Nephron progenitor cell (in vitro differentiated cells): Measurements from ENCODE around the gene TMEM217.

Source experiments
- DNase-seq: peaks from one replicate; pipeline ENCODE4 v3.0.0; 2021
- H3K27ac Mint-ChIP-seq: 2 replicates; pipeline ENCODE4 v1.8.0; 2021; ENCODE audit warnings: mild to moderate bottlenecking, moderate library complexity, mixed read lengths
- H3K27me3 Mint-ChIP-seq: 2 replicates; pipeline ENCODE4 v1.8.0; 2021; ENCODE audit warnings: mild to moderate bottlenecking, low read depth, mixed read lengths; ENCODE audit not compliant: poor library complexity
- H3K36me3 Mint-ChIP-seq: 2 replicates; pipeline ENCODE4 v1.8.0; 2021; ENCODE audit warnings: low read depth, mixed read lengths
- H3K4me1 Mint-ChIP-seq: 2 replicates; pipeline ENCODE4 v1.8.0; 2021; ENCODE audit warnings: mixed read lengths
- H3K4me3 Mint-ChIP-seq: 2 replicates; pipeline ENCODE4 v1.8.0; 2021; ENCODE audit warnings: mild to moderate bottlenecking, moderate library complexity, mixed read lengths
- H3K9me3 Mint-ChIP-seq: 2 replicates; pipeline ENCODE4 v1.8.0; 2021; ENCODE audit warnings: mild to moderate bottlenecking, moderate library complexity, mixed read lengths
- TF ChIP-seq, protein P1 (sequence below): fragments of 200-600 bp; sonication (generic); IDR thresholded peaks from 2 replicates; pipeline ENCODE4 v1.5.0; 2021; ENCODE audit warnings: antibody characterized with exemption

TMEM217 gene

DNA sequence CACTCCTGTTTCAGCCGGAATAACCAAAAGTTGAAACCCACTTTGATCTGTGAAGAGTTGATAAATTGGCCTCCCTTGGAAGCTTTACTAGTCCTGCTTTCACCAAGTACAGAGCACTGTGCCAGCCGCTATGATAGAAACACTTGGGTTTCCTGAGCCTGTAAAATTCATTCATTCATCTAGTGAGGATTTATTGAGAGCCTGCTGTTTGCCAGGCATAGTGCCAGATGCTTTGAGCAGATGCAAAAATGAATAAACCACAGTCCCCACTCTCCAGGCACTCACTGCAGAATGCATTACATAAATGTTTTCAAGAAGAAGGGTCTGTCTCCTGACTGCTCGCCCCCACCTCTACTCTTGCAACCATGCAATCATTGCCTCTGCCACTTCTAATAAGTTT is 25.3 kb upstream of the TMEM217 start:
- Mint-ChIP-seq H3K36me3 (peaks cover 53% of the 10 kb centered on the region), H3K4me3 (no peak overlapping the region), H3K27ac (no peak overlapping the region), H3K9me3 (no peaks in the 10 kb centered on the region), H3K27me3 (peaks cover 2% of the 10 kb centered on the region), H3K4me1 (peaks cover 20% of the 10 kb centered on the region)
- TF ChIP-seq, protein P1, sequence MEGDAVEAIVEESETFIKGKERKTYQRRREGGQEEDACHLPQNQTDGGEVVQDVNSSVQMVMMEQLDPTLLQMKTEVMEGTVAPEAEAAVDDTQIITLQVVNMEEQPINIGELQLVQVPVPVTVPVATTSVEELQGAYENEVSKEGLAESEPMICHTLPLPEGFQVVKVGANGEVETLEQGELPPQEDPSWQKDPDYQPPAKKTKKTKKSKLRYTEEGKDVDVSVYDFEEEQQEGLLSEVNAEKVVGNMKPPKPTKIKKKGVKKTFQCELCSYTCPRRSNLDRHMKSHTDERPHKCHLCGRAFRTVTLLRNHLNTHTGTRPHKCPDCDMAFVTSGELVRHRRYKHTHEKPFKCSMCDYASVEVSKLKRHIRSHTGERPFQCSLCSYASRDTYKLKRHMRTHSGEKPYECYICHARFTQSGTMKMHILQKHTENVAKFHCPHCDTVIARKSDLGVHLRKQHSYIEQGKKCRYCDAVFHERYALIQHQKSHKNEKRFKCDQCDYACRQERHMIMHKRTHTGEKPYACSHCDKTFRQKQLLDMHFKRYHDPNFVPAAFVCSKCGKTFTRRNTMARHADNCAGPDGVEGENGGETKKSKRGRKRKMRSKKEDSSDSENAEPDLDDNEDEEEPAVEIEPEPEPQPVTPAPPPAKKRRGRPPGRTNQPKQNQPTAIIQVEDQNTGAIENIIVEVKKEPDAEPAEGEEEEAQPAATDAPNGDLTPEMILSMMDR: no peak
- no peak for DNase-seq

DNA sequence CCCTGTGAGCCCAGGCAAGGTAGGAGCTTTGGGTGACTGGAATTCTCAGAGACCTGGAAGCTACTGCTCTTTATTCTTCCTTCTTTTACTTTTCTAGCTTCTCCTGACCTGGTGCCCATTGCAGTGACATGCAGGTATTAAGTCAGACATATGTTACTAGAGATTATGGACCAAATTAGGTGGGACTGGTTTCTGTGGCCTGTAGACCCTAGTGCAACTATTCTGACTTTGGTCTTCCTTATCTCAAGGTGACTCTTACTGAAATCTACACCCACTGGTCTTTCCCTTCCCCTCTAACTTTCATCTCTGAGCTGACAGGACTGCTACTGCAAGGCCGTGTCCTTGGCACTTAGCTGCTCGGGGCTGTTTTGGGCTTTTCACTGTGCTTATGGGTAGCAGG is 24.4 kb upstream of the TMEM217 start:
- H3K36me3 Mint-ChIP-seq: peaks cover 44% of the 10 kb centered on the region
- H3K27me3 Mint-ChIP-seq: peaks cover 2% of the 10 kb centered on the region
- no peak overlapping the region for H3K27ac Mint-ChIP-seq
- no peak overlapping the region for H3K4me3 Mint-ChIP-seq
- peaks cover 20% of the 10 kb centered on the region for H3K4me1 Mint-ChIP-seq
- H3K9me3 Mint-ChIP-seq: no peaks in the 10 kb centered on the region
- TF ChIP-seq, protein P1: no peak
- DNase-seq: no peak

DNA sequence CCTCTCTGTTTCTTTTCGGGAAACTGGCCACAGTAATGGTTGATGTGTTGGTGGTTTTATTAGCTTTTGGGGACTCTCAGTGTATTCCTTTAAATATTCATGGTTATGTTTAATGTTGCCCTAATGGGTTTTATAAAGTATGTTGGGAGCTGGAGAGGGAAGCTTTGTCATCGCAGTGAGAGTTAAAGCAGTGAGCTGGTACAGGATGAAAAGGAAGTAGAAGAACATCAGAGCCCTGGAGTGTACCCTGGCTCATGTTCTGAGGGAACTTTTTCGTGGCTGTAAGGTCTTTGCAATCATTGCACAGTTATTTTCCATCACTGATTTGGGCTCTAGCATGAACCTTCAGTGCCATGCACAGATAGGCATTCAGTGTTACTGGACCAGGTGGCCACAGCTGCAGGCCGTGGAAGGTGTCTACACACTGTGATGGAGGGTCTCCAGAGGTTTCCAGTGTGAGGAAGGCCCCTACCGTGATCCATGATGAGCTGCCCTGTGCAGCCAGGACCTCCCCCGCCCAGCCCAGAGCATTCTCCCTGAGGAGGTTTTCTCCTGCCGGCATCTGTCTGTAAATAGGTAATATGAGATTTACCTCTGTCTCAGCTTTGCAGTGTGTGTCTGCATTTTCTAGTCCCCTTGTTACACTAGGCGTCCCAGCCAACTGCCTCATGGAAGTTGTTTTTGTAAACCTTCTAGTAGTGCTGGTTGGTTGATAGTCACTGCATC is 22.4 kb upstream of the TMEM217 start:
- Mint-ChIP-seq H3K27me3 (peaks cover 6% of the 10 kb centered on the region), H3K4me1 (peaks cover 20% of the 10 kb centered on the region), H3K9me3 (no peaks in the 10 kb centered on the region), H3K36me3 (peaks cover 29% of the 10 kb centered on the region), H3K4me3 (no peak overlapping the region), H3K27ac (peak overlapping the region; percentile 50)
- TF ChIP-seq, protein P1: no peak
- peak; percentile 19 for DNase-seq

DNA sequence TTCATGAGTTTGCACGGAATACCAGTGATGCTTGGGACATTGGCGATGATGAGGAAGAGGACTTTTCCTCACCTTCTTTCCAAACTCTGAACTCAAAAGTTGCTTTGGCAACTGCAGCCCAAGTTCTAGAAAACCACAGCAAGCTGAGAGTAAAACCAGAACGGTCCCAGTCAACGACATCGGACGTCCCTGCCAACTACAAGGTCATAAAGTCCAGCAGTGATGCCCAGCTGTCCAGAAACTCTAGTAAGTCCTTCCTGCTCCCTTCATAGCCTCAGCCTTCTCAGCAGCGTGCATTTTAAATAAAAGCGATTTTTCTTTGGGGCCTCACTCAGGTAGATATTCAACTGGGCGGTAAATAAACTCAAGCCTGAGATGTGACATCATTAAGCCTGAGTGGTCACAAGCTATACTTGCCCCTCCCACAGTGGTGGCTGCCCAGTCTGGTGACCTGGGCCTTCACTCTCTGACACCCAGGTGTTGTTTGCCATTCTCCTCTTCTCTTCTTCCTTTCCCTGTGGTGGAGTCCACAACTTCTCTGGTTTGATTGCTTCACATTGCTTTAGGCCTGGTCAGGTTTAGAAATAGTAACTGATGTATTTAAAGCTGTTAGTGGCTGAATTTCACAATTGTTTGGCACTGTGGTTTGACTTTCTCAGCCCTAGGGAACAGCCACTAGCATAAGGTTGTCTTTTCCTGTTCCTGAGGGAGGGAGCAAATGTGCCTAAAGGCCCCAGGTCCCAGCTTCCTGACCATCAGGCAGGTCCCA is 21.6 kb upstream of the TMEM217 start:
- H3K27me3 Mint-ChIP-seq: peaks cover 6% of the 10 kb centered on the region
- no peak for DNase-seq
- H3K36me3 Mint-ChIP-seq: peaks cover 24% of the 10 kb centered on the region
- no peak overlapping the region for H3K27ac Mint-ChIP-seq
- peaks cover 20% of the 10 kb centered on the region for H3K4me1 Mint-ChIP-seq
- TF ChIP-seq, protein P1: no peak
- H3K4me3 Mint-ChIP-seq: no peak overlapping the region
- H3K9me3 Mint-ChIP-seq: no peaks in the 10 kb centered on the region

DNA sequence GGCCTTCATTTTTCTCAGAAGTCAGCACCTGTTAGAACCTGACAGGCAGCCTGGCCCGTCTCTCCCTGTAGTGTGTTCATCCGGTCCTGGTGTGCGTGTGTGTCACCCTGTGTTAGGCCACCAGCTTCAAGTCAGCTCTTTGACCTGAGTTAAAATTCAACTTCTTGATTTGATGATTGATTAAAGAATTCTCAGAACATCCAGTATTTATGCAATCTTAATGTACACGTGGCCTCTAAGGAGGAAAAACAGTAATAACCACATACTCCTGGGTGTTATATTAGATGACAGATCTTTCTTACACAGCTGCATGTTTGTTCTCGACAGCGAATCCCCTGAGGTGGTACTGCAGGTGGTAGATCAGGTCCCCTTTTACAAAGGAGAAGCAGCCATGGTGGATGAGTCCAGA is 19.1 kb upstream of the TMEM217 start:
- peaks cover 4% of the 10 kb centered on the region for H3K27me3 Mint-ChIP-seq
- TF ChIP-seq, protein P1: no peak
- H3K4me1 Mint-ChIP-seq: peaks cover 20% of the 10 kb centered on the region
- DNase-seq: no peak
- H3K27ac Mint-ChIP-seq: no peak overlapping the region
- H3K36me3 Mint-ChIP-seq: peaks cover 11% of the 10 kb centered on the region
- H3K4me3 Mint-ChIP-seq: no peak overlapping the region
- H3K9me3 Mint-ChIP-seq: no peaks in the 10 kb centered on the region
